Limb (tissue), 2 donors: ENCODE measurements around the gene FKBP5.
A peak's percentile ranks its signal among the peaks of the same experiment; 100 is the strongest.
"Not testable (repeated sequence)": the region's sequence is repeated elsewhere in the genome, so short reads cannot be mapped to it uniquely, and the experiment has no call there.

ENCODE experiments used
- DNase-seq, 2 donors: peaks; one replicate each; pipeline ENCODE4 v3.0.0-alpha.2; 2016; ENCODE audit errors: extremely low spot score in 2 of 2

FKBP5 gene

DNA sequence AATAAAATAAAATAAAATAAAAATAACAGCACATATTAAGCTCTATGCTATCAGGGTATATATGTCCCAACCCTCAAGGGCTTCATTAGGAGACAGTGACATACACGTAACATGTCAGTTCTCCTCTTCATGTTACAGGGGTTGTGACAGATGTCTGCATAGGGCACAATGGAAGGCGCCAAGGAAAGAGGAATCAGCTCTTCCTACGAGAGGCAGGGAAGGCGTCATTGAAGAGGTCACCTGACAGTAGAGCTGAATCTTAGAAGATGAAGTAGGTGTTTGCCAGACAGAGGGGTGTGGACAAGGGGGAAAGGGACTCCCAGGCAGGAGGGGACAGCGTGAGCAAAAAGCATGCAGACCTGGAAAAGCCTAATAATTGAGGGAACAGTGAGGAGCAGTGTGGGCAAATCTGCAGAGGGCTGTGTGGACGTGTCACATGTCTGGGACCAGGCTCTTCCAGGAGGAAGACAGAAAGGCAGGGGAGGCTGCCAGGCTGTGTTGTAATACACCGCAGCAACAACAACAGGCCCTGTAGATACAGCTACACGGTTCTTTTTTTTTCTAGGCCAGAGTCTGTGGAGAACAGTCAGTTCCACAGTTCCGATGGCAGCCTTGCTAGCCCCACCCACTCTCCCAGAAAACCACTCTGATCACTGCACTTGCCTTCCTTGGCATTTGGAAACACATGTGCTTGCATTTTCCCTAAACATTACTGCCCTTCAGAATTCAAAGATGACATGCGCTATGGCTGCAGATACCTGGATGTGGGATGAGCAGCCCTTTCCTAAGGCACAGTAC lies 2.5 kb upstream of the FKBP5 start:
- DNase-seq = no peak

GRCh38 chr6:35690484-35690883 lies 1.8 kb upstream of the FKBP5 start:
- no peak for DNase-seq

DNA sequence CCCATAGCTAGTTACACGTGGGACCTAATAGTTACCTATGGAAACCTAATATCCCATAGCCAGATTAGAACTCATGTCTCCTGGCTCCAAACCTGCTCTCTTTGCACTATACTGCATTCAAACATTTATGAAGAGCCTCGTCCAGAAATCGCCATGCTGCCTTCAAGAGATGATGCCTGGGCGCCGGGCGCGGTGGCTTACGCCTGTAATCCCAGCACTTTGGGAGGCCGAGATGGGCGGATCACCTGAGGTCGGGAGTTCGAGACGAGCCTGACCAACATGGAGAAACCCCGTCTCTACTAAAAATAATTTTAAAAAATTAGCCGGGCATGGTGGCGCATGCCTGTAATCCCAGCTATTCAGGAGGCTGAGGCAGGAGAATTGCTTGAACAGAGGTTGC lies 1.3 kb upstream of the FKBP5 start:
- not testable (repeated sequence) for DNase-seq

- peak; percentile 46 to 63 for DNase-seq
Observed at GRCh38 chr6:35687658-35688604, 784 bp downstream of the FKBP5 start.

DNA sequence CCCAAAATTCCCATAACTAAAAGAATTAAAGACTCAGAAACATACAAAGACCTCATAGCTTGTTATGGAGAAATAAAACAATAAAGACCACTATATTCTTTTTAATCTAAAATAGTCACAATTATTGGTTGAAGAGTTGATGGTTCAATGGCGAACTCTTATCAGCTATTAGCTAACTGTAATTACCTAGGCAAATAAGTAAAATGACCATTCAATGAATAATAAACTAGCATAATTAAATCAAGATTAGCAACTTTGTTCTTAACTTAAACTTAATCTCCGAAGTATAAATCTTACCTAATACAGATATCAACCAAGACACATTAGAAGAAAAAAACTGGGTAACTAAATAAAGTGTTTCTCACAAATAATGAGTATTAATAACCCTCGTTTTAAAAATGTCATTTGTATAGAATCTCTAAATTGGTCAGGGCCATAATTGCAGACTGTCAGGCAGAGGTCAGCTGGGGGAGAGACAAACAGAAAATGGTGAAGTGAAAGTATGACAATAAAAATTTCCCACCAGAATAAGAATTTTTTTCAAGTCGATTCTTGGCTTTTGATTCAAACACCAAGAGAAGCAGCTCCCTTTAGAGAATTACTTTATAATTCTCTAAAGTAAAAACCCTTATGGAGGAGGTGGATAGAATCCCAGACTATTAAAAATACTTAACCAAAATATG lies 1.7 kb downstream of the FKBP5 start:
- DNase-seq = no peak

GRCh38 chr6:35686436-35686835 lies 2.3 kb downstream of the FKBP5 start:
- no peak for DNase-seq

GRCh38 chr6:35683267-35683666 lies 5.4 kb downstream of the FKBP5 start:
- no peak for DNase-seq

GRCh38 chr6:35681298-35681697 lies 7.4 kb downstream of the FKBP5 start:
- no peak for DNase-seq

DNA sequence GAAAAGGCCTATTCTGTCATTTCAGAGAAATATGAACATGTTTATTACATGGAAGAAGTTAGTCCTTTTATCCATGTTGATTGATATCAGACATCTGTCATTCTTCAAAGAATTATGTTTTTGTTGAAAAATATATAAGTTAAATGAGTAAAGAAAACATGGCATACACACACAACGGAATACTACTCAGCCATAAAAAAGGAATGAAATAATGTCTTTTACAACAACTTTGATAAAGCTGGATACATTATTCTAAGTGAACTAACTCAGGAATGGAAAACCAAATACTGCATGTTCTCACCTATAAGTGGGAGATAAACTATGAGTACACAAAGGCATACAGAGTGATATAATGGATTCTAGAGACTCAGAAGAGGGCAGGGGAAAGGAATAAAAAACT lies 9.3 kb downstream of the FKBP5 start:
- DNase-seq = no peak

DNA sequence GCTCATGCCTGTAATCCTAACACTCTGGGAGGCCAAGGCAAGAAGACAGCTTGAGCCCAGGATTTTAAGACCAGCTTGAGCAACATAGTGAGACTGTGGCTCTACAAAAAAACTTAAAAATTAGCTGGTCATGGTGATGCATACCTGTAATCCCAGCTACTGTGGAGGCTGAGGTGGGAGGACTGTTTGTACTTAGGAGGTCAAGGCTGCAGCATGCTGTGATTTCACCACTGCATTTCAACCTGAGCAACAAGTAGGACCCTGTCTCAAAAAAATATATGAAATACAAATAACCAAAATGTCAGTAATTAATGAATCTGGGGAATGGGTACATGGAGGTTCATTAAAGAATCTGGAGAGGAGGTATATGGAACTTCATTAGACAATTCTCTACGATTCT lies 9.9 kb downstream of the FKBP5 start:
- no peak for DNase-seq

GRCh38 chr6:35678021-35678654 lies 10.6 kb downstream of the FKBP5 start:
- DNase-seq = no peak

- DNase-seq = no peak
Observed at GRCh38 chr6:35677456-35677855, 11.3 kb downstream of the FKBP5 start.

GRCh38 chr6:35675871-35676459 lies 12.8 kb downstream of the FKBP5 start:
- no peak for DNase-seq

DNA sequence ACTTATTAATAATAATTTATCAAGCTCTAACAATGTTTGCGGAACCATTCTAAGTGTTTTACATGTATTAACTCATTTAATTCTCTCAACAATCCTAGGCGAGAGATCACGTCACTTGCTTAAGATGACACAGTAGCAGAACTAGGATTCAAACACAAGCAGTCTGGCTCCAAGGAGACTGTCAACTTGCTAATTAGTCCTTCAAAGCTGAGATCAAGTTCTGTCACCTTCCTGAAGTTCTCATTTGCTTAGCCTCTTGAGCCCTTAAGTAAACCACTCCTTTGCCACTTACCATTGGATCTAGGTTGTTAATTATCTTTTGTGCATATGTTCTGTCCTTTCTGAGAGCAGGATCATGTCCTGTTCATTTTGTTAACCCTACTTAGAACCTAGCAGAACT lies 14.1 kb downstream of the FKBP5 start:
- no peak for DNase-seq

DNA sequence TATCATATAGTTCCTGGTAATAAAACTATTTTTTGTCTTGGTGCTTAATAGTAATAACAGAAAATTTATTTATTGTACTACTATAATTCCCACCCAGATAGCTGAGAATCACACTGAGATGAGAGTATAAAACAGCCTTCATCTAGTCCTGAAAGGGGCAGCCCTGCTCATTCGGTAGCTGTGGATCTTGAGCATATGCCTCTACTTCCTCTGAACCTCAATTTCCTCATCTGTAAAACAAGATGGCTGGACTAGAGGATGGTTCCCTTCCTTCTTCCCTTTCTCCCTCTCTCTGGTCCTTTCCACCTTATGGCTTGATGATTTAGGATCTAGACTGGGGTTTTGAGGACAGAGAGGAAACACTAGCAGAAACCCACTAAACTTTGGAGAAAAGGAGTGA lies 15.0 kb downstream of the FKBP5 start:
- no peak for DNase-seq

- not testable (repeated sequence) for DNase-seq
Observed at GRCh38 chr6:35673284-35673666, 15.4 kb downstream of the FKBP5 start.

DNA sequence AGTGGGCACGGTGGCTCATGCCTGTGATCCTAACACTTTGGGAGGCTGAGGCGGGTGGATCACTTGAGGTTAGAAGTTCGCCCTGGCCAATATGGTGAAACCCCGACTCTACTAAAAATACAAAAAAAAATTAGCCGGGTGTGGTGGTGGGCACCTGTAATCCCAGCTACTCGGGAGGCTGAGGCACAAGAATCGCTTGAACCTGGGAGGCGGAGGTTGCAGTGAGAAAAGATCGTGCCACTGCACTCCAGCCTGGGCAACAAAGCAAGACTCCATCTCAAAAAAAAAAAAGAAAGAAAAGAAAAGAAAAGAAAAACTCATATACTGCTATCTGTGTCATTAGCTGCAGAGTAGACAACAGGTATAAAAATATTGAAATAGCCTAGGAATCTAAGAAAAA lies 18.3 kb downstream of the FKBP5 start:
- DNase-seq = not testable (repeated sequence)

DNA sequence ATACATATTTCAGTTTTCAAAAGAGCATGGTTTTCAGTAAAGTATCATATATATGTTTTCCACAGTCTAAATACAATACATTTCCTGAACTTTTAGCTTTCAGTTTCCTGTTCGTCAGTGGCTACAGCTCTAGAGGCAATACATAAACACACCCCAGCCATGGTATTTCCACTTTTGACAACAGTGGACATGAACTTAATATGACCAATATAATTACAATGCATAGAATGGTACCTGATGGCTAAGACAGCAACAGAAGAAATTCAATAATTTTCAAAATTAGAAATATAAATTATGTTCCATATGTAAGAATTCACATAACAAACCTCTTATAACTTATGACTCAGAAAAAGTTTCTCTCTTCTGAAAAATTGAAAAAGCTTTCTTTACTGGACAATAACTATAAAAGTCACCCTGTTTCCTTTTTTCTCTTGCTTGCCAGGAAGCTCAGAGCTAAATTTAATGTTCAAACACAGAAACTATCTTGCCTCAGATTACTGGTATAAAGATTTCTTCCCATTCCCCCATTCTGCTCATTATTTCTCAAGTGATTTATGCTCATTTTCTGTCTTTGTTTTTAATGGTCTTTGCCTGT lies 19.2 kb downstream of the FKBP5 start:
- DNase-seq = no peak

DNA sequence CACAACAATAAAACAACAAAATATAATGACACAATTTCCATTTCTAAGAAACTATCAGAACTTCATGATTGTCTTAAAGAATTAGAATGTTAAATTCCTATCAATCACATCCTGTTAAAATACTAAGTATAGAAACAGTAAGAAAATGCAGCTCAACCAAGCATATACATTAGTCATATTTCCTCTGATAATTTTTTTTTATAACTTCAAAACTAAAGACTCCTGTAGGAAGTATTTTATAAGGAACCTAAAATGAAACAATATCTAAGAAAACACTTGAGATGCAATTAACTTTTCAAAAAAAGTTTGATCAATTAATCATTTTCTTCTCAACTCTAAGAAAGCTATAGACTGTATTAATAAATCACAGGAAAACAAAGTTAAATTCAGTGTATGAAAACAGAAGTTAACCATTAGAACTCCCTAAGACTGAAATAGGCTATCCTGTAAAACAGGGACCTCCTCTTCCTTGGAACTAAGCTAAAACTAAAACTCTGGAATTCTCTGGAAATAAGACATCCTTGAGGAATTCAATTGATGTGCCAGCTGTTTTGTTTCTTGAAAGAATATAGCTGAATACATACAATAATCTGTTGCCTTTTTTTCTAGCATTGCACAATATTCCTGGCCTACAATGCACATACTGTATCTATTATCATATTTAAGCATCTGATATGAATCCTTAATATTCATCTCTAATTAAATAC lies 19.8 kb downstream of the FKBP5 start:
- peak in 1 of 2 donors; percentile 55 for DNase-seq

DNA sequence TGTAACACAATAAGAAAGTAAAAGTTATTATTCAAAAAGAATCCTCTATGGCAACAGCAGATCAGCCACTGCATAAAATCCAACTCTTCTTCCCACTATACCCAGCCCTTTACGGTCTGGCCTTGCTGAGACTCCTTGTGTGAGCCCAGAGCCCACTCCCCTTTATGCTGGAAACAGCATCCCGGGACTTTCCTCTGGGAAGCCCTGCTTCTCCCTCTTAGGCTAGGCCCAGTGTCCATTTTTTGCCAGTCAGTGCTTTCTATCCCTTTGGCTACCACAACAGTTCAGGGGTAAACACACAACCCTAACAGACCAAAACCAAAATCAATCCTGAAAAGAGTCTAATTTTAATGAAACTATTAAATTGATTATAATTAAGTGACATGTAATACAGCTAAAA lies 20.6 kb downstream of the FKBP5 start:
- no peak for DNase-seq
